ENCODE measurements around the gene OCEL1. TPM values are rescaled to one million over a fixed set of nuclear protein-coding genes. Genes with fewer than 3 reads are reported as not detected.

The OCEL1 gene
- polyA plus RNA-seq, 2 of the 4 experiments (the other 2 are of a cell fraction), result 5.5 to 9.2 TPM

- TF ChIP-seq MYC (IDR thresholded peaks at IDR 0.05; ENCODE audit: borderline replicate concordance, low read length) (no peak), HDAC2 (IDR thresholded peaks at IDR 0.05) (no peak), HEYL (CRISPR knock-in tag; IDR thresholded peaks at IDR 0.05) (no peak)
- TF ChIP-seq, protein P1, sequence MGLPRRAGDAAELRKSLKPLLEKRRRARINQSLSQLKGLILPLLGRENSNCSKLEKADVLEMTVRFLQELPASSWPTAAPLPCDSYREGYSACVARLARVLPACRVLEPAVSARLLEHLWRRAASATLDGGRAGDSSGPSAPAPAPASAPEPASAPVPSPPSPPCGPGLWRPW (IDR thresholded peaks at IDR 0.05), result no peak
Observed at GRCh38 chr19:17195106-17195505, 30.9 kb upstream of the OCEL1 start (continued).

DNA sequence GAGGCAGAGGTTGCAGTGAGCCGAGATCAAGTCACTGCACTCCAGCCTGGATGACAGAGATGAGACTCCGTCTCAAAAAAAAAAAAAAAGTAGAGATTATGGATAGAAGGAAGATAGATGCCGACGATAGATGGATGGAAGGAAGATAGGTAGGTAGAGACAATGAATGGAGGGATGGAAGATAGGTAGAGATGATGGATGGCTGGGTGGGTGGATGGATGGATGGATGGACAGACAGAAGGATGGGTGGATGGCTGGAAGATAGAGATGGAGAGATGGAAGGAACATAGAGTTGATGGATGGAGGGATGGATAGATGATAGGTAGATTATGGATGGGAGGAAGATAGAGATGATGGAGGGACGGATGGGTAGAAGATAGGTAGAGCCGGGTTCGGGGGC, 29.4 kb upstream of the OCEL1 start:
- POLR2A ChIA-PET, result no interaction called here
- FAIRE-seq, result no peak

GRCh38 chr19:17197666-17198065, 28.4 kb upstream of the OCEL1 start:
- no peak overlapping the region for H3K4me2 ChIP-seq
- DNase-seq (ENCODE audit: low read depth in 1 of 2, low spot score in 1 of 2) (no peak), ATAC-seq (no peak), FAIRE-seq (no peak)
- 94% methylated on average over 16 of the region's 16 CpGs for WGBS (ENCODE audit: missing lambda C conversion rate)
- H3K9me3 ChIP-seq, result no peaks in the 10 kb centered on the region
- H3K4me3 ChIP-seq, result no peak overlapping the region
- POLR2A ChIA-PET, result no interaction called here
- TF ChIP-seq TFCP2L1 (CRISPR knock-in tag; IDR thresholded peaks at IDR 0.05), result no peak
- TF ChIP-seq, protein P2, sequence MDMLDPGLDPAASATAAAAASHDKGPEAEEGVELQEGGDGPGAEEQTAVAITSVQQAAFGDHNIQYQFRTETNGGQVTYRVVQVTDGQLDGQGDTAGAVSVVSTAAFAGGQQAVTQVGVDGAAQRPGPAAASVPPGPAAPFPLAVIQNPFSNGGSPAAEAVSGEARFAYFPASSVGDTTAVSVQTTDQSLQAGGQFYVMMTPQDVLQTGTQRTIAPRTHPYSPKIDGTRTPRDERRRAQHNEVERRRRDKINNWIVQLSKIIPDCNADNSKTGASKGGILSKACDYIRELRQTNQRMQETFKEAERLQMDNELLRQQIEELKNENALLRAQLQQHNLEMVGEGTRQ (IDR thresholded peaks at IDR 0.05), result no peak
- TF ChIP-seq ESRRA (IDR thresholded peaks at IDR 0.05; ENCODE audit: borderline replicate concordance, low read length), result no peak
- TF ChIP-seq SREBF2 (IDR thresholded peaks at IDR 0.05), result no peak
- no peak for TF ChIP-seq FOSL2 (IDR thresholded peaks at IDR 0.05)
- TF ChIP-seq FOSL2 (CRISPR knock-in tag; IDR thresholded peaks at IDR 0.05), result no peak
- no peak for TF ChIP-seq RCOR1 (IDR thresholded peaks at IDR 0.05; ENCODE audit: low read depth, low read length)
- TF ChIP-seq, protein P1 (IDR thresholded peaks at IDR 0.05), result no peak
- no peak for TF ChIP-seq RNF2 (IDR thresholded peaks at IDR 0.05; ENCODE audit: borderline replicate concordance, low read depth)
- TF ChIP-seq EP300 (IDR thresholded peaks at IDR 0.05), result no peak
- TF ChIP-seq RAD21 (conservative IDR thresholded peaks at IDR 0.05 in 1 of 2, IDR thresholded peaks at IDR 0.05 in 1 of 2), result no peak
- H3K4me1 ChIP-seq, result no peaks in the 10 kb centered on the region
- H3K27ac ChIP-seq, result no peak overlapping the region
- CTCF ChIA-PET, result interaction anchor here (0.6 kb wide), 1 partner anchor 10 kb away, joined by 3 read pairs; no protein-coding TSS in a partner anchor

More for the DNA sequence above, 29.4 kb upstream of the OCEL1 start:
- Histone ChIP-seq H3K4me2 (no peak overlapping the region), H3K27ac (no peak overlapping the region), H3K4me1 (no peaks in the 10 kb centered on the region), H3K4me3 (no peak overlapping the region), H3K9me3 (no peaks in the 10 kb centered on the region)
- DNase-seq (ENCODE audit: low read depth in 1 of 2, low spot score in 1 of 2), result no peak
- 92% methylated on average over 7 of the region's 7 CpGs for WGBS (ENCODE audit: missing lambda C conversion rate)
- TF ChIP-seq ZFP36 (IDR thresholded peaks at IDR 0.05; ENCODE audit: borderline replicate concordance, partially characterized antibody) (no peak), MYC (IDR thresholded peaks at IDR 0.05; ENCODE audit: borderline replicate concordance, low read length) (no peak), TFCP2L1 (CRISPR knock-in tag; IDR thresholded peaks at IDR 0.05) (no peak)
- no peak for ATAC-seq
- CTCF ChIA-PET, result no interaction called here

- no peaks in the 10 kb centered on the region for H3K4me1 ChIP-seq
- 97% methylated on average over 12 of the region's 16 CpGs for WGBS (ENCODE audit: missing lambda C conversion rate)
- H3K4me3 ChIP-seq, result no peak overlapping the region
- H3K4me2 ChIP-seq, result no peak overlapping the region
- DNase-seq (ENCODE audit: low read depth in 1 of 2, low spot score in 1 of 2) (no peak), FAIRE-seq (no peak), ATAC-seq (no peak)
- POLR2A ChIA-PET, result no interaction called here
- H3K27ac ChIP-seq, result no peak overlapping the region
- CTCF ChIA-PET, result interaction anchor here (1.4 kb wide), 1 partner anchor 34 kb away, joined by 4 read pairs; no protein-coding TSS in a partner anchor
- no peaks in the 10 kb centered on the region for H3K9me3 ChIP-seq
- TF ChIP-seq ZC3H11A (IDR thresholded peaks at IDR 0.05) (no peak), CBX2 (IDR thresholded peaks at IDR 0.05; ENCODE audit: borderline replicate concordance, low read depth) (no peak), FOXS1 (CRISPR knock-in tag; IDR thresholded peaks at IDR 0.05) (no peak), RFX5 (IDR thresholded peaks at IDR 0.05) (no peak), CHD4 (IDR thresholded peaks at IDR 0.05; ENCODE audit: borderline replicate concordance) (no peak), ESRRA (IDR thresholded peaks at IDR 0.05; ENCODE audit: borderline replicate concordance, low read length) (no peak), SREBF2 (IDR thresholded peaks at IDR 0.05) (no peak), CTCF (IDR thresholded peaks at IDR 0.05) (no peak), HOXA7 (CRISPR knock-in tag; IDR thresholded peaks at IDR 0.05) (no peak), MAFK (IDR thresholded peaks at IDR 0.05; ENCODE audit: partially characterized antibody) (no peak), NPAS2 (CRISPR knock-in tag; IDR thresholded peaks at IDR 0.05; ENCODE audit: borderline replicate concordance) (no peak)
- TF ChIP-seq, protein P3, sequence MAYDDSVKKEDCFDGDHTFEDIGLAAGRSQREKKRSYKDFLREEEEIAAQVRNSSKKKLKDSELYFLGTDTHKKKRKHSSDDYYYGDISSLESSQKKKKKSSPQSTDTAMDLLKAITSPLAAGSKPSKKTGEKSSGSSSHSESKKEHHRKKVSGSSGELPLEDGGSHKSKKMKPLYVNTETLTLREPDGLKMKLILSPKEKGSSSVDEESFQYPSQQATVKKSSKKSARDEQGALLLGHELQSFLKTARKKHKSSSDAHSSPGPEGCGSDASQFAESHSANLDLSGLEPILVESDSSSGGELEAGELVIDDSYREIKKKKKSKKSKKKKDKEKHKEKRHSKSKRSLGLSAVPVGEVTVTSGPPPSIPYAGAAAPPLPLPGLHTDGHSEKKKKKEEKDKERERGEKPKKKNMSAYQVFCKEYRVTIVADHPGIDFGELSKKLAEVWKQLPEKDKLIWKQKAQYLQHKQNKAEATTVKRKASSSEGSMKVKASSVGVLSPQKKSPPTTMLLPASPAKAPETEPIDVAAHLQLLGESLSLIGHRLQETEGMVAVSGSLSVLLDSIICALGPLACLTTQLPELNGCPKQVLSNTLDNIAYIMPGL (CRISPR knock-in tag; IDR thresholded peaks at IDR 0.05; ENCODE audit: borderline replicate concordance), result no peak
- TF ChIP-seq, protein P1 (IDR thresholded peaks at IDR 0.05), result no peak
- TF ChIP-seq, protein P2 (IDR thresholded peaks at IDR 0.05), result no peak
Observed at GRCh38 chr19:17200408-17201079, 25.5 kb upstream of the OCEL1 start.
